Endothelial cell of umbilical vein (primary cell): ENCODE data around the gene OTP. TPM values are rescaled to one million over a fixed set of nuclear protein-coding genes. Genes with fewer than 3 reads are reported as not detected.

ENCODE experiments used
- BruUV-seq: library from RNA; stranded (reverse); fragments of 400-500 nt; replicated peaks from 2 replicates; lab custom pipeline; 2021; lab: Mats Ljungman, UMichigan
- CTCF ChIA-PET: fragments of 300-600, 350-600 bp; sonication (Branson Sonifier 250); formaldehyde crosslinking; loops from one replicate; lab custom pipeline; 2021; ENCODE audit warnings: antibody characterized with exemption, inconsistent platforms; lab: Charles Lee
- POLR2A ChIA-PET: fragments of 300-600, 350-600 bp; sonication (Branson Sonifier 250); formaldehyde crosslinking; loops from one replicate; lab custom pipeline; 2021; ENCODE audit warnings: antibody characterized with exemption, inconsistent platforms; lab: Charles Lee
- DNase-seq: peaks from one replicate; pipeline ENCODE4 v3.0.0-alpha.2; 2011; ENCODE audit warnings: low read depth, low spot score
- FAIRE-seq: peaks from 2 replicates; lab custom pipeline; 2011; peaks lifted over from hg19 to GRCh38; lab: Jason Lieb, UNC
- H2AFZ ChIP-seq: 2 replicates; pipeline ENCODE4 v1.6.0; 2012; ENCODE audit warnings: low read depth, low read length, control low read depth, inconsistent platforms
- H3K27ac ChIP-seq: 2 replicates; pipeline ENCODE4 v1.5.1; 2011; ENCODE audit warnings: low read depth, mild to moderate bottlenecking, control low read depth, low read length, moderate library complexity; ENCODE audit not compliant: insufficient read depth
- H3K27me3 ChIP-seq, 2 experiments: 2 replicates each; pipeline versions ENCODE4 v1.6.0 to v1.6.1; 2011; ENCODE audit warnings: low read length in 2 of 2, mixed read lengths in 1 of 2; ENCODE audit not compliant: control insufficient read depth in 2 of 2, insufficient read depth in 2 of 2
- H3K36me3 ChIP-seq, 2 experiments: 2 replicates in 1 of 2; 3 replicates in 1 of 2; pipeline ENCODE4 v1.5.1; 2011; ENCODE audit warnings: low read length in 2 of 2, mild to moderate bottlenecking in 1 of 2, moderate library complexity in 1 of 2; ENCODE audit not compliant: control insufficient read depth in 2 of 2, insufficient read depth in 2 of 2; ENCODE audit errors: extremely low read depth in 1 of 2
- H3K4me1 ChIP-seq: 3 replicates; pipeline ENCODE4 v1.5.1; 2011; ENCODE audit warnings: mild to moderate bottlenecking, low read length; ENCODE audit not compliant: control insufficient read depth, insufficient read depth; ENCODE audit errors: extremely low read depth
- H3K4me2 ChIP-seq: 2 replicates; pipeline ENCODE4 v1.6.1; 2011; ENCODE audit warnings: low read length, control low read depth, mixed read lengths; ENCODE audit not compliant: insufficient read depth
- H3K4me3 ChIP-seq, 3 experiments: fragments of 200-600 bp in 1 of 3; sonication (generic), shearing (Covaris generic) in 1 of 3; replicated peaks in 1 of 3; 2 replicates each; pipeline ENCODE4 v1.5.1; 2011 to 2016; ENCODE audit warnings: control low read depth in 3 of 3, low read length in 3 of 3, mild to moderate bottlenecking in 2 of 3, inconsistent platforms in 1 of 3, low read depth in 1 of 3, moderate library complexity in 1 of 3; ENCODE audit not compliant: insufficient read depth in 1 of 3
- H3K79me2 ChIP-seq: 2 replicates; pipeline ENCODE4 v1.6.0; 2012; ENCODE audit warnings: low read length, inconsistent platforms; ENCODE audit not compliant: control insufficient read depth, insufficient read depth
- H3K9ac ChIP-seq: replicated peaks from 2 replicates; pipeline ENCODE3; 2011; ENCODE audit warnings: low read length, control low read depth; ENCODE audit not compliant: insufficient read depth; ENCODE audit errors: extremely low read depth
- H3K9me1 ChIP-seq: replicated peaks from 3 replicates; pipeline ENCODE4 v1.6.0; 2011; ENCODE audit warnings: mild to moderate bottlenecking, low read length; ENCODE audit not compliant: control insufficient read depth, insufficient read depth; ENCODE audit errors: extremely low read depth
- H3K9me3 ChIP-seq: replicated peaks from 2 replicates; pipeline ENCODE4 v1.5.1; 2012; ENCODE audit warnings: low read length, inconsistent platforms; ENCODE audit not compliant: control insufficient read depth, insufficient read depth
- H4K20me1 ChIP-seq: replicated peaks from 2 replicates; pipeline ENCODE3; 2011; ENCODE audit warnings: mild to moderate bottlenecking, low read length; ENCODE audit not compliant: control insufficient read depth, insufficient read depth; ENCODE audit errors: extremely low read depth
- FOS ChIP-seq: IDR thresholded peaks from 2 replicates; pipeline ENCODE4 v1.6.1; 2011; ENCODE audit warnings: mild to moderate bottlenecking, low read length, moderate library complexity, borderline replicate concordance; ENCODE audit not compliant: insufficient read depth
- GATA2 ChIP-seq: IDR thresholded peaks from 2 replicates; pipeline ENCODE4 v1.7.0; 2011; ENCODE audit warnings: low read depth, mild to moderate bottlenecking, moderate library complexity, mixed read lengths, low read length; ENCODE audit not compliant: insufficient read length, insufficient read depth
- JUN ChIP-seq: IDR thresholded peaks from 2 replicates; pipeline ENCODE4 v1.6.1; 2011; ENCODE audit warnings: borderline replicate concordance, low read depth; ENCODE audit not compliant: insufficient read length, insufficient read depth
- MYC ChIP-seq: IDR thresholded peaks from one replicate; pipeline ENCODE4 v1.6.1; 2011; ENCODE audit warnings: mild to moderate bottlenecking, low read depth, low read length
- POLR2A ChIP-seq: IDR thresholded peaks from 2 replicates; pipeline ENCODE4 v1.6.1; 2012; ENCODE audit warnings: low read depth, mild to moderate bottlenecking, control low read depth, low read length
- POLR2AphosphoS5 ChIP-seq: IDR thresholded peaks from 2 replicates; pipeline ENCODE4 v1.6.1; 2012; ENCODE audit warnings: low read depth, mild to moderate bottlenecking, control low read depth, low read length, moderate library complexity; ENCODE audit not compliant: insufficient read depth
- dilution Hi-C: fragments of 300-500 bp; cut with MboI; formaldehyde crosslinking; loops from one replicate; pipeline ENCODE4 v1.15.0; 2019; ENCODE audit warnings: low sequenced_read_pairs; ENCODE audit not compliant: extremely low pct_ligation_motif_present
- intact Hi-C: fragments of 100-400 bp; cut with micrococcal nuclease; formaldehyde crosslinking; loops from one replicate; pipeline ENCODE4 v1.10.0; 2022
- polyA plus RNA-seq, 4 experiments: library from polyadenylated mRNA; depleted of rRNA in 3 of 4; stranded (reverse) in 3 of 4; unstranded in 1 of 4; fragments of >200 nt; gene quantifications; 2 replicates each; pipeline versions ENCODE4 v1.2.1 to v1.2.3, GENCODE V29; 2011 to 2012; ENCODE audit warnings: missing spikeins in 1 of 4
- total RNA-seq: library from RNA; stranded (reverse); gene quantifications from 2 replicates; pipeline ENCODE4 v1.2.3, GENCODE V29; 2021
- TF ChIP-seq, protein P1 (sequence below): IDR thresholded peaks from 2 replicates; pipeline ENCODE4 v1.6.1; 2011; ENCODE audit not compliant: insufficient read depth, insufficient read length

Gene OTP
- total and polyA plus RNA-seq, 2 donors (not counting 3 experiments of a cell fraction or from before 2014, with no cell fraction given) = not detected

DNA sequence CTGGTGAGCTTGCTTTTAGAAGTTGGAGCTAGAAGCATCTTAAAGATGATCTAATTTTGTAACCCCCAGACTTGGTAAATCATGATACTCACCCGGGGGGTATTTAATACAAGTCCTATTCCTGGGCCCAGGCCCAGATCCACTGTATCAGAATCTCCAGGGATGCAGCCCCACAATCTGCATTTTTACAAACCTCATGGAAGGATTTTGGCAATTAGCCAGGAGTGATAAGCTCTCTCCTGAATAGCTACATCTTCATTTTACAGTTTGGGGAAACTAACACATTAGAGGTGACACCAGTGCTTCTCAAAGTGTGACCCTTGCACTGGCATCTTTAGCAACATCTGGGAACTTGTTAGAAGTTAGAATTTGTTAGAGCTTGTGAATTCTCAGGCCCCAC is 31.2 kb upstream of the OTP start:
- DNase-seq = no peak
- Histone ChIP-seq H3K4me3 (no peak overlapping the region), H3K36me3 (no peaks in the 10 kb centered on the region), H3K79me2 (no peaks in the 10 kb centered on the region), H2AFZ (no peak overlapping the region), H4K20me1 (no peaks in the 10 kb centered on the region), H3K27ac (no peak overlapping the region), H3K9me1 (no peaks in the 10 kb centered on the region), H3K9me3 (no peaks in the 10 kb centered on the region), H3K4me2 (no peak overlapping the region), H3K4me1 (no peaks in the 10 kb centered on the region), H3K9ac (no peak overlapping the region), H3K27me3 (peaks cover 18 to 44% of the 10 kb centered on the region in 2 experiments)
- CTCF ChIA-PET = no interaction called here
- POLR2A ChIA-PET = no interaction called here
- dilution Hi-C loops (no loop called here), intact Hi-C loops (no loop called here)
- no TSS peak for BruUV-seq
- no peak for TF ChIP-seq POLR2A
- no peak for TF ChIP-seq JUN
- FAIRE-seq = no peak

GRCh38 chr5:77663090-77663863 is 24.8 kb upstream of the OTP start:
- no peaks in the 10 kb centered on the region for H3K4me1 ChIP-seq
- peaks cover 20 to 32% of the 10 kb centered on the region in 2 experiments for H3K27me3 ChIP-seq
- no peak overlapping the region for H3K4me3 ChIP-seq
- ChIA-PET POLR2A (no interaction called here), CTCF (interaction anchor here (1.1 kb wide), 1 partner anchor 17 kb away, joined by 5 read pairs; no protein-coding TSS in a partner anchor)
- FAIRE-seq (no peak), DNase-seq (no peak)
- no peaks in the 10 kb centered on the region for H3K9me1 ChIP-seq
- H3K9ac ChIP-seq = no peak overlapping the region
- H3K36me3 ChIP-seq = no peaks in the 10 kb centered on the region
- dilution Hi-C loops = no loop called here
- H3K27ac ChIP-seq = no peak overlapping the region
- H2AFZ ChIP-seq = no peak overlapping the region
- no peaks in the 10 kb centered on the region for H3K79me2 ChIP-seq
- H4K20me1 ChIP-seq = no peaks in the 10 kb centered on the region
- BruUV-seq = no TSS peak
- no peaks in the 10 kb centered on the region for H3K9me3 ChIP-seq
- intact Hi-C loops = no loop called here
- TF ChIP-seq JUN (no peak), GATA2 (no peak), MYC (no peak), POLR2AphosphoS5 (no peak), POLR2A (no peak), FOS (no peak)
- TF ChIP-seq, protein P1, sequence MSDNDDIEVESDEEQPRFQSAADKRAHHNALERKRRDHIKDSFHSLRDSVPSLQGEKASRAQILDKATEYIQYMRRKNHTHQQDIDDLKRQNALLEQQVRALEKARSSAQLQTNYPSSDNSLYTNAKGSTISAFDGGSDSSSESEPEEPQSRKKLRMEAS = no peak
- H3K4me2 ChIP-seq = no peak overlapping the region
